WERI-Rb-1 (cell line): ENCODE data around the gene MOCOS.

Experiments used
- DNase-seq: peaks from one replicate; pipeline ENCODE4 v3.0.0-alpha.2; 2020
- H3K27ac ChIP-seq: fragments of 250-450 bp; sonication (Bioruptor Pico); 2 replicates; pipeline ENCODE4 v1.5.1; 2020; ENCODE audit warnings: mild to moderate bottlenecking, moderate library complexity
- H3K27me3 ChIP-seq: fragments of 250-450 bp; sonication (Bioruptor Pico); 2 replicates; pipeline ENCODE4 v1.5.1; 2021; ENCODE audit warnings: mild to moderate bottlenecking, low read depth, moderate library complexity; ENCODE audit not compliant: insufficient read depth, severe bottlenecking
- H3K36me3 ChIP-seq: fragments of 250-450 bp; sonication (Bioruptor Pico); 2 replicates; pipeline ENCODE4 v1.5.1; 2020; ENCODE audit warnings: mild to moderate bottlenecking, moderate library complexity
- H3K4me3 ChIP-seq: 2 replicates; pipeline ENCODE4 v1.5.1; 2011; ENCODE audit warnings: low read depth, mild to moderate bottlenecking, control low read depth, low read length
- H3K9me3 ChIP-seq: fragments of 250-450 bp; sonication (Bioruptor Pico); 2 replicates; pipeline ENCODE4 v1.5.1; 2021; ENCODE audit warnings: mild to moderate bottlenecking, moderate library complexity; ENCODE audit not compliant: severe bottlenecking
- CTCF ChIP-seq: IDR thresholded peaks from 2 replicates; pipeline ENCODE4 v1.5.1; 2011; ENCODE audit warnings: low read depth, mild to moderate bottlenecking, control low read depth, inconsistent platforms, low read length

The MOCOS gene

GRCh38 chr18:36211612-36212065 lies 24.3 kb downstream of the MOCOS start:
- DNase-seq: no peak
- Histone ChIP-seq H3K36me3 (no peaks in the 10 kb centered on the region), H3K9me3 (no peaks in the 10 kb centered on the region), H3K4me3 (no peak overlapping the region), H3K27ac (no peak overlapping the region), H3K27me3 (no peaks in the 10 kb centered on the region)
- no peak for TF ChIP-seq CTCF

GRCh38 chr18:36212301-36213171 lies 25.2 kb downstream of the MOCOS start:
- DNase-seq: no peak
- Histone ChIP-seq H3K27ac (no peak overlapping the region), H3K36me3 (no peaks in the 10 kb centered on the region)

GRCh38 chr18:36214811-36215210 lies 27.5 kb downstream of the MOCOS start:
- H3K36me3 ChIP-seq: no peaks in the 10 kb centered on the region
- no peak overlapping the region for H3K27ac ChIP-seq
- no peaks in the 10 kb centered on the region for H3K27me3 ChIP-seq
- no peaks in the 10 kb centered on the region for H3K9me3 ChIP-seq
- DNase-seq: no peak
- no peak for TF ChIP-seq CTCF
- no peak overlapping the region for H3K4me3 ChIP-seq

More at GRCh38 chr18:36212301-36213171, 25.2 kb downstream of the MOCOS start:
- no peak for TF ChIP-seq CTCF
- Histone ChIP-seq H3K27me3 (no peaks in the 10 kb centered on the region), H3K4me3 (no peak overlapping the region), H3K9me3 (no peaks in the 10 kb centered on the region)

GRCh38 chr18:36215577-36215976 lies 28.3 kb downstream of the MOCOS start:
- Histone ChIP-seq H3K36me3 (no peaks in the 10 kb centered on the region), H3K4me3 (no peak overlapping the region), H3K27me3 (no peaks in the 10 kb centered on the region), H3K9me3 (no peaks in the 10 kb centered on the region), H3K27ac (no peak overlapping the region)
- TF ChIP-seq CTCF: no peak
- DNase-seq: no peak

- no peaks in the 10 kb centered on the region for H3K36me3 ChIP-seq
- DNase-seq: no peak
- no peaks in the 10 kb centered on the region for H3K9me3 ChIP-seq
- no peak for TF ChIP-seq CTCF
- no peak overlapping the region for H3K4me3 ChIP-seq
- H3K27ac ChIP-seq: no peak overlapping the region
- H3K27me3 ChIP-seq: no peaks in the 10 kb centered on the region
Observed at GRCh38 chr18:36217348-36217747, 30.1 kb downstream of the MOCOS start.
